ENCODE data around the gene DPPA5. TPM values are rescaled to one million over a fixed set of nuclear protein-coding genes. Genes with fewer than 3 reads are reported as not detected.

The DPPA5 gene
- total RNA-seq, 1 experiment from 2014 or later = not detected

DNA sequence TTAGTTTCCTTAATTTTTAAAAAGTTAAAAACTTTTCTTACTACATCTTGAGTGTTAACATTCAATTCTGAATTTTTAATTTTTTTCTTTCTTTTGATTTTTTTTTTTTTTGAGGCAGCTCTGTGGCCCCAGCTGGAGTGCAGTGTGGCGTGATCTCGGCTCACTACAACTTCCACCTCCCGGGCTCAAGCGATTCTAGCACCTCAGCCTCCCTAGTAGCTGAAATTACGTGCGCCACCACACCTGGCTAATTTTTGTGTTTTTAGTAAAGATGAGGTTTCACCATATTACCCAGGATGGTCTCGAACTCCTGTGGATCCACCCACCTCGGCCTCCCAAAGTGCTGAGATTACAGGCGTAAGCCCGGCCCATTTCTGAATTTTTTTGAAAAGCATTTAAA is 41.8 kb upstream of the DPPA5 start:
- TF ChIP-seq ZFX (IDR thresholded peaks at IDR 0.05) (no peak), TCF7L2 (IDR thresholded peaks at IDR 0.05; ENCODE audit: borderline replicate concordance, extremely low read depth, insufficient read depth, insufficient read length) (no peak), CEBPB (IDR thresholded peaks at IDR 0.05; ENCODE audit: low read depth) (no peak), ELF1 (IDR thresholded peaks at IDR 0.05; ENCODE audit: borderline replicate concordance, low read depth) (no peak), POLR2A (IDR thresholded peaks at IDR 0.05; ENCODE audit: borderline replicate concordance, extremely low read depth, insufficient read depth, insufficient read length) (no peak), SIN3A (IDR thresholded peaks at IDR 0.05; ENCODE audit: low read depth) (no peak), RAD21 (IDR thresholded peaks at IDR 0.05; ENCODE audit: low read depth) (no peak)
- TF ChIP-seq, protein P1, sequence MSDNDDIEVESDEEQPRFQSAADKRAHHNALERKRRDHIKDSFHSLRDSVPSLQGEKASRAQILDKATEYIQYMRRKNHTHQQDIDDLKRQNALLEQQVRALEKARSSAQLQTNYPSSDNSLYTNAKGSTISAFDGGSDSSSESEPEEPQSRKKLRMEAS (IDR thresholded peaks at IDR 0.05) = no peak
- TF ChIP-seq, protein P2, sequence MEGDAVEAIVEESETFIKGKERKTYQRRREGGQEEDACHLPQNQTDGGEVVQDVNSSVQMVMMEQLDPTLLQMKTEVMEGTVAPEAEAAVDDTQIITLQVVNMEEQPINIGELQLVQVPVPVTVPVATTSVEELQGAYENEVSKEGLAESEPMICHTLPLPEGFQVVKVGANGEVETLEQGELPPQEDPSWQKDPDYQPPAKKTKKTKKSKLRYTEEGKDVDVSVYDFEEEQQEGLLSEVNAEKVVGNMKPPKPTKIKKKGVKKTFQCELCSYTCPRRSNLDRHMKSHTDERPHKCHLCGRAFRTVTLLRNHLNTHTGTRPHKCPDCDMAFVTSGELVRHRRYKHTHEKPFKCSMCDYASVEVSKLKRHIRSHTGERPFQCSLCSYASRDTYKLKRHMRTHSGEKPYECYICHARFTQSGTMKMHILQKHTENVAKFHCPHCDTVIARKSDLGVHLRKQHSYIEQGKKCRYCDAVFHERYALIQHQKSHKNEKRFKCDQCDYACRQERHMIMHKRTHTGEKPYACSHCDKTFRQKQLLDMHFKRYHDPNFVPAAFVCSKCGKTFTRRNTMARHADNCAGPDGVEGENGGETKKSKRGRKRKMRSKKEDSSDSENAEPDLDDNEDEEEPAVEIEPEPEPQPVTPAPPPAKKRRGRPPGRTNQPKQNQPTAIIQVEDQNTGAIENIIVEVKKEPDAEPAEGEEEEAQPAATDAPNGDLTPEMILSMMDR (IDR thresholded peaks at IDR 0.05 in 2 of 3, conservative IDR thresholded peaks at IDR 0.05 in 1 of 3; ENCODE audit: borderline replicate concordance in 1 of 3, insufficient read depth in 1 of 3, low read depth in 2 of 3, low read length in 2 of 3) = no peak
- TF ChIP-seq, protein P3, sequence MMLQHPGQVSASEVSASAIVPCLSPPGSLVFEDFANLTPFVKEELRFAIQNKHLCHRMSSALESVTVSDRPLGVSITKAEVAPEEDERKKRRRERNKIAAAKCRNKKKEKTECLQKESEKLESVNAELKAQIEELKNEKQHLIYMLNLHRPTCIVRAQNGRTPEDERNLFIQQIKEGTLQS (IDR thresholded peaks at IDR 0.05) = no peak
- no peak overlapping the region for H3K4me3 ChIP-seq (replicated peaks in 1 of 2; ENCODE audit: low read depth in 1 of 2, low read length in 2 of 2)
- H3K27ac ChIP-seq (ENCODE audit: low read depth, low read length) = no peak overlapping the region
- H3K36me3 ChIP-seq (ENCODE audit: control insufficient read depth in 1 of 2, insufficient read depth in 2 of 2, low read length in 2 of 2) = no peaks in the 10 kb centered on the region
- H3K9me3 ChIP-seq (ENCODE audit: control insufficient read depth in 1 of 2, insufficient read depth in 1 of 2, low read depth in 1 of 2, low read length in 2 of 2) = no peaks in the 10 kb centered on the region
- intact Hi-C loops (cut with micrococcal nuclease) = no loop called here
- no peak for ATAC-seq
- H4K20me1 ChIP-seq (ENCODE audit: insufficient read depth) = no peaks in the 10 kb centered on the region
- no peak overlapping the region for H3K9ac ChIP-seq (ENCODE audit: low read length)
- ChIA-PET POLR2A (no interaction called here), RAD21 (ENCODE audit: low non-redundant PET in 1 of 2, low total read pairs in 2 of 2, uncharacterized antibody in 2 of 2, unreplicated experiment in 2 of 2) (no interaction called here), CTCF (no interaction called here)
- DNase-seq (ENCODE audit: low read depth, low spot score) = no peak
- no peaks in the 10 kb centered on the region for H3K79me2 ChIP-seq (ENCODE audit: insufficient read depth, low read length)
- H3K4me2 ChIP-seq (ENCODE audit: low read length) = no peak overlapping the region
- H3K27me3 ChIP-seq (ENCODE audit: insufficient read depth, low read length) = no peaks in the 10 kb centered on the region
- H3K4me1 ChIP-seq (ENCODE audit: control insufficient read depth in 1 of 2, insufficient read depth in 2 of 2, low read length in 2 of 2) = peaks cover 7 to 23% of the 10 kb centered on the region in 2 experiments; a peak in 3 of 4 replicates
- H2AFZ ChIP-seq (ENCODE audit: low read depth, low read length, poor library complexity, severe bottlenecking) = no peak overlapping the region
- H3K9me2 ChIP-seq (ENCODE audit: insufficient read depth) = no peaks in the 10 kb centered on the region; the same call in 1 of the 2 replicates
- BruUV-seq (replicated peaks) = no TSS peak

Data from HCT116 (cell line).